Trophoblast cell (in vitro differentiated cells and primary cell): ENCODE data around the gene CBR3.
A peak's percentile ranks its signal among the peaks of the same experiment; 100 is the strongest.

Experiments
- DNase-seq, 2 donors: peaks; one replicate each; pipeline ENCODE4 v3.0.0-alpha.2; 2016
- H2AFZ ChIP-seq: 2 replicates; pipeline ENCODE4 v1.6.1; 2013; ENCODE audit warnings: low read length, moderate library complexity, mild to moderate bottlenecking; ENCODE audit not compliant: insufficient read depth, poor library complexity
- H2AK5ac ChIP-seq: 2 replicates; pipeline ENCODE4 v1.6.1; 2013; ENCODE audit warnings: mild to moderate bottlenecking, low read length
- H2BK120ac ChIP-seq: 2 replicates; pipeline ENCODE4 v1.6.1; 2013; ENCODE audit warnings: low read length, mild to moderate bottlenecking, moderate library complexity; ENCODE audit not compliant: insufficient read depth, poor library complexity
- H2BK12ac ChIP-seq: 2 replicates; pipeline ENCODE4 v1.6.1; 2013; ENCODE audit warnings: mild to moderate bottlenecking, low read length, moderate library complexity
- H2BK5ac ChIP-seq: 2 replicates; pipeline ENCODE4 v1.6.1; 2013; ENCODE audit warnings: low read length, low read depth, moderate library complexity, mild to moderate bottlenecking; ENCODE audit not compliant: poor library complexity
- H3K14ac ChIP-seq: 2 replicates; pipeline ENCODE4 v1.6.1; 2013; ENCODE audit warnings: mild to moderate bottlenecking, low read length
- H3K18ac ChIP-seq: 2 replicates; pipeline ENCODE4 v1.6.1; 2013; ENCODE audit warnings: mild to moderate bottlenecking, low read length
- H3K23ac ChIP-seq: 2 replicates; pipeline ENCODE4 v1.6.1; 2013; ENCODE audit warnings: low read length
- H3K27ac ChIP-seq: 2 replicates; pipeline ENCODE4 v1.5.1; 2013; ENCODE audit warnings: low read depth, mild to moderate bottlenecking, inconsistent platforms, low read length, moderate library complexity
- H3K27me3 ChIP-seq: 2 replicates; pipeline ENCODE4 v1.6.1; 2013; ENCODE audit warnings: inconsistent platforms, mild to moderate bottlenecking, low read length, moderate library complexity; ENCODE audit not compliant: insufficient read depth
- H3K36me3 ChIP-seq, 2 experiments: 1 replicate in 1 of 2; 2 replicates in 1 of 2; pipeline ENCODE4 v1.6.1; 2013; ENCODE audit warnings: low read length in 2 of 2, mild to moderate bottlenecking in 2 of 2, moderate library complexity in 1 of 2; ENCODE audit not compliant: insufficient read depth in 2 of 2, control insufficient read depth in 1 of 2
- H3K4ac ChIP-seq: 2 replicates; pipeline ENCODE4 v1.6.1; 2013; ENCODE audit warnings: low read depth, mild to moderate bottlenecking, low read length, moderate library complexity
- H3K4me1 ChIP-seq, 2 experiments: 1 replicate in 1 of 2; 2 replicates in 1 of 2; pipeline ENCODE4 v1.6.1; 2013; ENCODE audit warnings: low read length in 2 of 2, mild to moderate bottlenecking in 2 of 2, moderate library complexity in 1 of 2; ENCODE audit not compliant: insufficient read depth in 2 of 2, control insufficient read depth in 1 of 2
- H3K4me2 ChIP-seq: 2 replicates; pipeline ENCODE4 v1.6.1; 2013; ENCODE audit warnings: inconsistent platforms, mild to moderate bottlenecking, low read length, moderate library complexity
- H3K4me3 ChIP-seq: 2 replicates; pipeline ENCODE4 v1.5.1; 2013; ENCODE audit warnings: mild to moderate bottlenecking, low read depth, low read length, inconsistent platforms
- H3K79me1 ChIP-seq: one replicate; pipeline ENCODE4 v1.6.1; 2013; ENCODE audit warnings: low read length
- H3K79me2 ChIP-seq: 2 replicates; pipeline ENCODE4 v1.6.1; 2013; ENCODE audit warnings: low read length, mild to moderate bottlenecking; ENCODE audit not compliant: control insufficient read depth, insufficient read depth, poor library complexity
- H3K9ac ChIP-seq: 2 replicates; pipeline ENCODE4 v1.6.1; 2013; ENCODE audit warnings: mild to moderate bottlenecking, low read length
- H3K9me3 ChIP-seq: 2 replicates; pipeline ENCODE4 v1.6.1; 2013; ENCODE audit warnings: low read depth, mild to moderate bottlenecking, control low read depth, inconsistent platforms, low read length; ENCODE audit not compliant: insufficient read depth
- H4K12ac ChIP-seq: 2 replicates; pipeline ENCODE4 v1.6.1; 2013; ENCODE audit warnings: low read depth, mild to moderate bottlenecking, low read length, moderate library complexity
- H4K8ac ChIP-seq: 2 replicates; pipeline ENCODE4 v1.6.1; 2013; ENCODE audit warnings: low read depth, mild to moderate bottlenecking, low read length, moderate library complexity
- H4K91ac ChIP-seq: one replicate; pipeline ENCODE4 v1.6.1; 2013; ENCODE audit warnings: low read depth, mild to moderate bottlenecking, low read length, moderate library complexity
- WGBS: extraction: QIAGEN DNeasy Blood & Tissue Kit; methylation state at CpG from one replicate; pipeline ENCODE4 v1.1.7; 2013; ENCODE audit warnings: missing lambda C conversion rate; ENCODE audit not compliant: insufficient read length, insufficient coverage; ENCODE audit errors: extremely low coverage; 5-methylcytosine and 5-hydroxymethylcytosine counted together

Gene CBR3

GRCh38 chr21:36122977-36123376, 11.9 kb upstream of the CBR3 start:
- H3K23ac ChIP-seq = no peak overlapping the region
- H3K4me2 ChIP-seq = no peak overlapping the region
- no peak overlapping the region for H4K12ac ChIP-seq
- no peaks in the 10 kb centered on the region for H3K79me2 ChIP-seq
- H3K14ac ChIP-seq = no peak overlapping the region
- H3K4me3 ChIP-seq = no peak overlapping the region
- WGBS = no CpG with 5 or more reads among the region's 4 CpGs
- no peak overlapping the region for H2AFZ ChIP-seq
- no peak overlapping the region for H4K8ac ChIP-seq
- H3K27ac ChIP-seq = no peak overlapping the region
- no peak overlapping the region for H2BK5ac ChIP-seq
- H2AK5ac ChIP-seq = no peak overlapping the region
- H3K18ac ChIP-seq = no peak overlapping the region
- no peaks in the 10 kb centered on the region for H3K4me1 ChIP-seq
- no peak overlapping the region for H2BK120ac ChIP-seq
- peaks cover 2% of the 10 kb centered on the region for H3K9me3 ChIP-seq
- no peak for DNase-seq
- H2BK12ac ChIP-seq = no peak overlapping the region
- H3K79me1 ChIP-seq = no peaks in the 10 kb centered on the region
- H3K9ac ChIP-seq = no peak overlapping the region
- H4K91ac ChIP-seq = no peak overlapping the region
- H3K36me3 ChIP-seq = no peaks in the 10 kb centered on the region
- H3K27me3 ChIP-seq = no peaks in the 10 kb centered on the region
- no peak overlapping the region for H3K4ac ChIP-seq

- no peak overlapping the region for H3K27ac ChIP-seq
- no peak overlapping the region for H2BK120ac ChIP-seq
- peaks cover 2% of the 10 kb centered on the region for H3K9me3 ChIP-seq
- no peak overlapping the region for H4K91ac ChIP-seq
- H4K12ac ChIP-seq = no peak overlapping the region
- no peaks in the 10 kb centered on the region for H3K79me2 ChIP-seq
- H3K4me1 ChIP-seq = no peaks in the 10 kb centered on the region
- no peak overlapping the region for H3K18ac ChIP-seq
- H2AFZ ChIP-seq = no peak overlapping the region
- no peak overlapping the region for H3K4ac ChIP-seq
- H3K4me2 ChIP-seq = no peak overlapping the region
- no peak overlapping the region for H2BK5ac ChIP-seq
- no peaks in the 10 kb centered on the region for H3K36me3 ChIP-seq
- no peaks in the 10 kb centered on the region for H3K79me1 ChIP-seq
- no peak for DNase-seq
- no peak overlapping the region for H3K23ac ChIP-seq
- H3K4me3 ChIP-seq = no peak overlapping the region
- no peak overlapping the region for H3K9ac ChIP-seq
- H2AK5ac ChIP-seq = no peak overlapping the region
- no peak overlapping the region for H2BK12ac ChIP-seq
- WGBS = no CpG with 5 or more reads among the region's 2 CpGs
- H4K8ac ChIP-seq = no peak overlapping the region
- no peaks in the 10 kb centered on the region for H3K27me3 ChIP-seq
- H3K14ac ChIP-seq = no peak overlapping the region
Measured at GRCh38 chr21:36124395-36124794, 10.5 kb upstream of the CBR3 start.

GRCh38 chr21:36125512-36126207, 9.2 kb upstream of the CBR3 start:
- no peak overlapping the region for H2AK5ac ChIP-seq
- no peak overlapping the region for H3K4me2 ChIP-seq
- no peaks in the 10 kb centered on the region for H3K36me3 ChIP-seq
- H3K9me3 ChIP-seq = peaks cover 2% of the 10 kb centered on the region
- H4K12ac ChIP-seq = no peak overlapping the region
- DNase-seq = peak in 1 of 2 donors; percentile 76
- WGBS = no CpG with 5 or more reads among the region's 9 CpGs
- no peak overlapping the region for H3K9ac ChIP-seq
- no peaks in the 10 kb centered on the region for H3K79me1 ChIP-seq
- H2AFZ ChIP-seq = no peak overlapping the region
- no peak overlapping the region for H4K8ac ChIP-seq
- H2BK12ac ChIP-seq = no peak overlapping the region
- no peak overlapping the region for H3K23ac ChIP-seq
- H2BK120ac ChIP-seq = no peak overlapping the region
- no peak overlapping the region for H3K4me3 ChIP-seq
- H3K4ac ChIP-seq = no peak overlapping the region
- no peaks in the 10 kb centered on the region for H3K27me3 ChIP-seq
- no peak overlapping the region for H2BK5ac ChIP-seq
- H3K14ac ChIP-seq = no peak overlapping the region
- H3K27ac ChIP-seq = no peak overlapping the region
- H3K79me2 ChIP-seq = no peaks in the 10 kb centered on the region
- H3K18ac ChIP-seq = no peak overlapping the region
- H3K4me1 ChIP-seq = no peaks in the 10 kb centered on the region
- no peak overlapping the region for H4K91ac ChIP-seq

- Histone ChIP-seq H3K18ac (no peak overlapping the region), H3K4ac (no peak overlapping the region), H2AFZ (no peak overlapping the region)
Measured at GRCh38 chr21:36126208-36126565, 8.7 kb upstream of the CBR3 start.

More at GRCh38 chr21:36126208-36126565, 8.7 kb upstream of the CBR3 start:
- Histone ChIP-seq H4K8ac (no peak overlapping the region), H3K9me3 (peaks cover 2% of the 10 kb centered on the region), H2BK120ac (no peak overlapping the region), H3K79me1 (no peaks in the 10 kb centered on the region), H3K23ac (no peak overlapping the region), H2BK12ac (no peak overlapping the region), H3K4me2 (no peak overlapping the region), H3K27ac (no peak overlapping the region), H3K9ac (no peak overlapping the region), H2BK5ac (no peak overlapping the region), H3K79me2 (no peaks in the 10 kb centered on the region), H4K12ac (no peak overlapping the region), H3K36me3 (no peaks in the 10 kb centered on the region), H3K4me3 (no peak overlapping the region), H3K4me1 (no peaks in the 10 kb centered on the region), H2AK5ac (no peak overlapping the region), H3K27me3 (no peaks in the 10 kb centered on the region), H4K91ac (no peak overlapping the region), H3K14ac (no peak overlapping the region)
- DNase-seq = no peak
